GM11168 (cell line): ENCODE measurements around the gene C2orf76.

Source experiments
- in situ Hi-C: fragments of 300-500 bp; cut with MboI; formaldehyde crosslinking; loops from one replicate; pipeline ENCODE4 v1.12.0; 2022; ENCODE audit warnings: low sequenced_read_pairs; ENCODE audit not compliant: unreplicated experiment

C2orf76 gene

DNA sequence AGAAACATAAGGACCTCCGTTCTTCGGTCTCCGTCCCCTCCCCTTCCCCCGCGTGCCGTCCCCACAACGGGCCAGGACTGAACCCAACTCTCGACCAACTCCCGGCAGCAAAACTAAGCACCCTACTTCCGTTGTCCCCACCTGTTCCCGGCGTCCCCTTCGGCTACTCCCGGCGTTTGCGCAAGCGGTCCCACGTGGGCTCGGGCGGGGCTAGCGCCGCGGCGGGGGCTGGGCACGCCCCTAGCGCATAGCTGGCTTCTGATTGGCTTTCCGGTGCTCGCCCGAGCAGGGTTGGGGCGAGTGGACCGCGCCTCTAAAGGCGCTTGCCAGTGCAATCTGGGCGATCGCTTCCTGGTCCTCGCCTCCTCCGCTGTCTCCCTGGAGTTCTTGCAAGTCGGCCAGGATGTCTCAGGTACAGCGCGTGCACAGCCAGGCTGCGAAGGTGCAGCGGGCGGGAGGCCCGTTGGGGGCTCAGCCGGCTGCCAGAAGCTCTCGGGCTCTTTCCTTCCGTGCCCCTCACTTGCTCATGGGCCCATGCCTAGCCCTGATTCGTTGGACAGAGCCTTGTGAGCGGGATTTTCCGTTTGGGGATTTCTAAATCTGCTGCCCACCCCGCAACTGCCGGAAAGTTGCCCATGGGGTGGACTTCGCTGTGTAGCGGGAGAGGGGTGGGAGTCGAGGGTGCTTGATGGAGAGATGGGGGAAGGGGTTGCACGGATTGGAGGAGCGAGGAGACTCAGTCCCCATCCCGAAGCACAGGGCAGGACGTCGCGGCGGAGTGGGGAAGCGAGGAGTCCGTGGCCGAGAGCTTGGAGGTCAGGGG is at the start of gene C2orf76, which contains the start of gene DBI:
TSS of gene C2orf76 (minus strand) at position 186 of the 823 bp plus-strand sequence. CDS start 26,875 bp downstream, outside the sequence.
TSS of gene DBI (plus strand) at position 329 of the 823 bp plus-strand sequence. CDS start at position 404, 75 bp downstream.
- in situ Hi-C loops = no loop called here

DNA sequence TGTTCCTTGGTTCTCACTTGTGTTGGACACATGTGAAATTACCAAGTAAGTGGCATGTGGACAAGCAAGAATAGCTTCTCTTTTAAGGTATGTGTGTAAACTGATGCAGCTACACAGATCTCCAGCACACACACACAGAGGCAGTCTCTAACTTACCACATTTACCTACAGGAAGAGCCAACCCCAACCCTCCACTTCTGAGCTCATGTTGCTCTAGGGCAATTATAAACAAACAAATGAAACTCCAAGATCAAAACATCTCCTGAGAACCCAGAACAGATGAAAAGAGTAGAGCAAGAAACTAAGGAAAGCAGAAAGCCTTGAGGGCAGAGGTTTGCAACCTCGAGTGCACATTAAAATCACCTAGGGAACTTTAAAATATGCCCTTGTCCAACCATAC is 49.0 kb upstream of the C2orf76 start:
- in situ Hi-C loops = loop anchor here (25.0 kb wide), 1 partner anchor 247 kb away; no protein-coding TSS in a partner anchor

GRCh38 chr2:119414894-119415293 is 48.3 kb upstream of the C2orf76 start:
- in situ Hi-C loops = loop anchor here (25.0 kb wide), 1 partner anchor 247 kb away; no protein-coding TSS in a partner anchor

GRCh38 chr2:119409506-119409905 is 42.9 kb upstream of the C2orf76 start:
- in situ Hi-C loops = loop anchor here (10.0 to 25.0 kb wide), 2 partner anchors 65 to 253 kb away; no protein-coding TSS in a partner anchor

- in situ Hi-C loops = loop anchor here (10.0 to 25.0 kb wide), 2 partner anchors 67 to 254 kb away; no protein-coding TSS in a partner anchor
Measured at GRCh38 chr2:119408221-119408619, 41.6 kb upstream of the C2orf76 start.

- in situ Hi-C loops = loop anchor here (10.0 to 25.0 kb wide), 2 partner anchors 67 to 255 kb away; no protein-coding TSS in a partner anchor
Measured at GRCh38 chr2:119407430-119408220, 41.0 kb upstream of the C2orf76 start.

DNA sequence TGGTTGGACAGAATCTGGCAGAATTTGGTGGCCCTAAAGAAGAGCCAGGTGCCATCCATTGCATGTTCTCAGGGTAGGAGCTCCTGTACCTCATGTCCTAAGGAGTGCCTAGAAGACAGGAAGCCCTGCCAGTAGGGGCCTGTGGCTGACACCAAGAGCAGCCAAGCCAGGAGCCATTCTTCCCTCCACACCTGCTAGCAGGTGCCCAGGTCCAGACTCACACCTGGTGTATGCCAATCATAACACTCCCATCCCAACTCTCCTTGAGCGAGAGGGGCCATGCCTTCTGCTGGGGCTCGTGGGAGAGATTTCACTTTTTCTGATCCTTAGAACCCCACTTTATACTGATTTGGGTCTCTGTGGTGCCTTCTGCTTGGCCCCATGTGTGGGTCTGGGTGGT is 38.5 kb upstream of the C2orf76 start:
- in situ Hi-C loops = loop anchor here (10.0 to 25.0 kb wide), 2 partner anchors 70 to 257 kb away; no protein-coding TSS in a partner anchor

GRCh38 chr2:119403618-119404017 is 37.0 kb upstream of the C2orf76 start:
- in situ Hi-C loops = loop anchor here (10.0 to 25.0 kb wide), 2 partner anchors 71 to 259 kb away; no protein-coding TSS in a partner anchor

DNA sequence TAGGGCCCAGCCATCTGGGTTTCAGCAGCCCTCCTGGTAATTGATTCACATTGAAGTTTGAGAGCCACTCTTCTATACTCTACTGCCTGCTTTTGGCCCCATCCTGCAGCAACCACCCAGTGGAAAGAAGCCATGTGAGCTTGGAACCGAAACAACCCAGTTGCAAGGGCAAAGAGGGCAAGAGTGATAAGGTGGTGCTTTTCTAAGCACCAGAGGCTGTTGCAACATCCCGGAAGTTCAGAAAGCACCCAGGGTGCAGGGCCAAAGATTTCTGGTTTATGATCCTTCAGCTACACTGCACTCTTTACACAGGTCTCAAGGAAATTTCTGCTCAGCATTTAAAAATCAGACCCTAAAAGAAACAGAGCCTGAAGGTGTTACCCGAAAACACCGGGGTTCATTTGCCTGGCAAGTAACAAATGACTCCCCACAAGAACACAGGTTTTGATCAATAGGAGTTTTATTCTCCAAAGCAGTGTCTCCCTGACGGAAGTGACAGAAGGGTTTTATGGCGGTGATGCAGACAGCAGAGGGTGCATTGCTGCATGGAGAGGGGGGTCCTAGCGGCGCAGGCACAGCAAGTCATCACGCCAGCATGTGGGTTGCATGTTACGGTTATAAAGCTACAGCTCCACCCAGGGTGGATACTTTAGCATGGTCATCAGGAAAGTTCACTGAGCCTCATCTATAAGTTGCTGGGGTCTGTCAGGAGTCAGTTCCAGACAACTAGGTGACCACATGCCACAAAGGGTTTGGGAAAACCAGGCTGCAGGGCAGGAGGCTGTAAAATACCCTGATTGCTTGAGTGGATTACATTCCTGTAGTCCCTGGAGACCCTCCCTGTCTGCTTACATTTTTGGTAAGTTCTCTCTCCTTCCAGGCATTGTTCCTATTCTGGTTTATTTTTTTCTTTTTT is 36.3 kb upstream of the C2orf76 start:
- in situ Hi-C loops = loop anchor here (10.0 to 25.0 kb wide), 2 partner anchors 72 to 259 kb away; no protein-coding TSS in a partner anchor

DNA sequence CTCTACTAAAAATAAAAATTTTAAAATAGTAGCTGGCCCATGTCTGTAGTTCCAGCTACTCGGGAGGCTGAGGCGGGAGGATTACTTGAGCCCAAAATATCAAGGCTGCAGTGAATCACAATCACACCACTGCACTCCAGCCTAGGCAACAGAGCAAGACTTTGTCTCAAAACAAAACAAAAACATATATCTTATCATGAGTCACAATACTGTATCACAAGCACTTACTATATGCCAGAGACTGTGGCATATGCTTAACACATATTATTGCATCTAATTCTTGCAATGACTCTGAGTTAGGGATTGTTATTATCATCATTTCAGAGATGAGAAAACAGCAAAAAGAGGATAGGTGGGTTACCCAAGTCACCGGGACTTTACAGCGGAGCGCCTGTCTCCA is 35.5 kb upstream of the C2orf76 start:
- in situ Hi-C loops = loop anchor here (10.0 to 25.0 kb wide), 2 partner anchors 73 to 260 kb away; no protein-coding TSS in a partner anchor

GRCh38 chr2:119397196-119397595 is 30.6 kb upstream of the C2orf76 start:
- in situ Hi-C loops = no loop called here

DNA sequence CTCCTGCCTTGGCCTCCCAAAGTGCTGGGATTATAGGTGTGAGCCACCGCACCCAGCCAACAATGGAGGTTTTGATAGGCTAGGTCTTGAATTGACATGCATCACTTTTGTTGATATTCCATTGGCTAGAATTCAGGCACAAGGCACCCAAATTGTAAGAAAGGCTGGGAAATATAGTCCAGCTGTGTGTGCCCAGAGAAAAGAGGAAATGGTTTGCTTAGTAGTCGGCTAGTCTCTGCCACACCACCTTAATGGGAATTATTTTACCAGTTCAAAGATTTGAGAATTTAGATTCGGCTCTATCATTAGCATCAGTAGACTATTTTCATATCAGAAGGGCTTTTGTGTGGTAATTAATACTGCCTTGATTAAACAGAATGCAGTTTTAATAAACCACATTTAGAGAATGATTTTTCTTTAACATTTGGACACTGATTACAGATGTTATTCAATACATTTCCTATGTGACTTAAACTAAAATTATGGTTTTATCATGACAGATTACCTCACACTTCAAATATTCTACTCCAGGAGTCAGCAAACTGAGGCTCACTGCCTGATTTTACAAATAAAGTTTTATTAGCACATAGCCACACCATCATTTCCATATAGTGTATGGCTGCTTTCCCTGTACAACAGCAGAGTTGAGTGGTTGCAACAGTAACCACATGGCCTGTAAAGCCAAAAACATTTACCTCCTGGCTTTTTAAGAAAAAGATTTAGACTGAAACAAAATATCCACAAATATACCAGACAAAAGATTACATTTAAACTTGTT is 27.5 kb upstream of the C2orf76 start:
- in situ Hi-C loops = no loop called here

GRCh38 chr2:119389615-119390306 is 23.1 kb upstream of the C2orf76 start:
- in situ Hi-C loops = no loop called here

DNA sequence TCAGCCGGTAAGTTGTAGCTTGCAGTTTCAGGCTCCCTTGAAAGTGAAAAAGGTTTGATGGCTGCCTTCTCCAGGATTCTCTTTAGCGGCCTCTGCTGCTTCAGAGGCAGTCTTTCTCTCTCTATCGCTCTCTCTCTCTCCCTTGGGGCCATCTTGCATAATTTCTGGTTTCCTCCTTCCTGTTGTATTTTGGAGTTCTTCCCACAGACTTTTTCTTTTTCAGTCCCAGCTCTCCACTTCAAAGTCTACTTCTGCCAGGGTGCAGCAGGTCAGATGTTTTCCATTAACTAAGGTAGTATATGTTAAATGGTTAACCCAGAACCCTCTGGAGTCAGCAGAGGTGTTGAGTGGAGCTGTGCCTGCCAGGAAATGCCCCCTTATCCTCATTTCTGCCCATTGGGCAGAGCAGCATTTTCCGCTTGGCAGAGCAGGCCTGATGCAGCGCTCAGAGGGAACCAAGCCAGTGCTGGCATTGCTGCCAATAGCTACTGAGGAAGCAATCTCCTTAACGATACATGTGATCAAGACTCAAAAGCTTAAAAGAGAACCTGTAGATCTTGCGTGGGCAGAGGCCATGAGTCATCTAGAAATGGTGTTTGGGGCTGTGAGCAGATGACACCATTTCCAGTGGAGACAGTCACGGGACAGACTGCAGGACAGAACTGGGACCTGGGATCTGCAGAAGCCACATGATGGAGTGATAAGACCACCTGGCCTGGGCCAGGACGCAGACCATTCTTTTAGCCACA is 20.9 kb upstream of the C2orf76 start:
- in situ Hi-C loops = no loop called here

- in situ Hi-C loops = no loop called here
Measured at GRCh38 chr2:119385466-119385865, 18.8 kb upstream of the C2orf76 start.

GRCh38 chr2:119384971-119385370 is 18.3 kb upstream of the C2orf76 start:
- in situ Hi-C loops = no loop called here

DNA sequence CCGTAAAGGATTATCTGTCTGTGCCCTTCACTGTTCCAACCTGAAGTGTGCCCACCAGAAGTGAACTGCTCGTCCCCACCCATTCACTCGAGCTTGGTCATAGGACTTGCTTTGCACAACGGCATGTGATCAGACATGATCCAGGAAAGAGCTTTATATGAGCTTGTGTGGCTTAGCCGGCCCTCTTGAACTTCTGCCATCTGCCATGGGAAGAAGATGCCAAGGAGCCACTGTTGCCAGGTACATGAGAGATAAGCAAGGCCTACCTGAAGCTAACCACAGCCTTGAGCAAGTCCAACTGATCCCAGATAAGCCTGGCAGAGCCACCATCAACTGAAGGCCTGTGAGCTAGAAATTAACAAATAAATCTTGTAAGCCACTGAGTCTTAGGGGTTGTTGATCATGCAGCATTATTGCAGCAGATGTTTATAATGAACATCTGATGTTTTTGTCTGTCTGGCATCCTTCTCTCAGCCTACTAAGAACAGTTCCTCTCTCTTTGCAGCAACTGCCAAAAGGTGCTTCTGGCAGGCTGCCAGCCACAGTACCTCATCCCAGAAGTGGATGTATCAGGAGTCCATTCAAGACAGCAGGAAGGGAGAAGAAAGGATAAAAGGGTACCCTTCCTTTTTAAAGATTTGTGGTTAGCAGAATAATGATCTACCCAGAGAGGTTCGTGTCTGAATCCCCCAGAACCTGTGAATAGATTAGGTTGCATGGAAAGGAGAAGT is 16.9 kb upstream of the C2orf76 start:
- in situ Hi-C loops = no loop called here
